ENCODE results near the gene PRKRIP1. TPM values are rescaled to one million over a fixed set of nuclear protein-coding genes. Genes with fewer than 3 reads are reported as not detected.
"Not testable (repeated sequence)": the region's sequence is repeated elsewhere in the genome, so short reads cannot be mapped to it uniquely, and the experiment has no call there.

PRKRIP1 gene
- total RNA-seq, 2 experiments from 2014 or later, result 26.8 to 28.1 TPM

- H3K27ac Mint-ChIP-seq; ATAC-seq; H3K27me3 Mint-ChIP-seq (ENCODE audit: low read depth); H3K4me3 Mint-ChIP-seq; CTCF ChIA-PET; DNase-seq; POLR2A ChIA-PET; H3K9me3 Mint-ChIP-seq (ENCODE audit: insufficient read depth); H3K4me1 Mint-ChIP-seq (ENCODE audit: low read depth): not testable (repeated sequence)
- H3K36me3 Mint-ChIP-seq (ENCODE audit: low read depth), result peaks cover 34% of the 10 kb centered on the region
Observed at GRCh38 chr7:102381696-102382425, 14.3 kb upstream of the PRKRIP1 start.

- POLR2A ChIA-PET, result interaction anchor here (0.6 kb wide), 1 partner anchor 74 kb away, joined by 3 read pairs; no protein-coding TSS in a partner anchor
- ATAC-seq (no peak), DNase-seq (no peak)
- Mint-ChIP-seq H3K36me3 (ENCODE audit: low read depth) (peaks cover 12% of the 10 kb centered on the region), H3K27me3 (ENCODE audit: low read depth) (no peaks in the 10 kb centered on the region), H3K9me3 (ENCODE audit: insufficient read depth) (no peaks in the 10 kb centered on the region), H3K4me1 (ENCODE audit: low read depth) (peaks cover 3% of the 10 kb centered on the region), H3K4me3 (no peak overlapping the region), H3K27ac (no peak overlapping the region)
- CTCF ChIA-PET, result no interaction called here
Observed at GRCh38 chr7:102387064-102387463, 9.1 kb upstream of the PRKRIP1 start.

GRCh38 chr7:102389810-102390209, 6.4 kb upstream of the PRKRIP1 start:
- H3K27me3 Mint-ChIP-seq (ENCODE audit: low read depth), result no peaks in the 10 kb centered on the region
- no peaks in the 10 kb centered on the region for H3K4me1 Mint-ChIP-seq (ENCODE audit: low read depth)
- H3K9me3 Mint-ChIP-seq (ENCODE audit: insufficient read depth), result no peaks in the 10 kb centered on the region
- peaks cover 14% of the 10 kb centered on the region for H3K36me3 Mint-ChIP-seq (ENCODE audit: low read depth)
- ATAC-seq, result no peak
- no peak overlapping the region for H3K27ac Mint-ChIP-seq
- CTCF ChIA-PET, result no interaction called here
- POLR2A ChIA-PET, result no interaction called here
- no peak for DNase-seq
- H3K4me3 Mint-ChIP-seq, result no peak overlapping the region

- Mint-ChIP-seq H3K9me3 (ENCODE audit: insufficient read depth) (no peaks in the 10 kb centered on the region), H3K4me3 (no peak overlapping the region), H3K36me3 (ENCODE audit: low read depth) (peaks cover 13% of the 10 kb centered on the region), H3K4me1 (ENCODE audit: low read depth) (peaks cover 5% of the 10 kb centered on the region), H3K27ac (no peak overlapping the region), H3K27me3 (ENCODE audit: low read depth) (no peaks in the 10 kb centered on the region)
- peak; percentile 79 for ATAC-seq
- DNase-seq, result peak; percentile 77
- ChIA-PET POLR2A (no interaction called here), CTCF (interaction anchor here (0.6 to 3.4 kb wide), 9 partner anchors 10 to 112 kb away, joined by 3 to 20 read pairs (median 4); no protein-coding TSS in a partner anchor)
Observed at GRCh38 chr7:102390697-102391484, 5.3 kb upstream of the PRKRIP1 start.

- ChIA-PET CTCF (interaction anchor here (1.1 to 3.4 kb wide), 6 partner anchors 12 to 114 kb away, joined by 3 to 20 read pairs (median 4); no protein-coding TSS in a partner anchor), POLR2A (no interaction called here)
- DNase-seq, result no peak
- no peaks in the 10 kb centered on the region for H3K9me3 Mint-ChIP-seq (ENCODE audit: insufficient read depth)
- peaks cover 16% of the 10 kb centered on the region for H3K36me3 Mint-ChIP-seq (ENCODE audit: low read depth)
- no peak overlapping the region for H3K4me3 Mint-ChIP-seq
- no peaks in the 10 kb centered on the region for H3K27me3 Mint-ChIP-seq (ENCODE audit: low read depth)
- no peak overlapping the region for H3K27ac Mint-ChIP-seq
- peaks cover 14% of the 10 kb centered on the region for H3K4me1 Mint-ChIP-seq (ENCODE audit: low read depth)
- no peak for ATAC-seq
Observed at GRCh38 chr7:102392330-102392729, 3.8 kb upstream of the PRKRIP1 start.

- Mint-ChIP-seq H3K4me3 (no peak overlapping the region), H3K27ac (no peak overlapping the region), H3K9me3 (ENCODE audit: insufficient read depth) (no peaks in the 10 kb centered on the region), H3K27me3 (ENCODE audit: low read depth) (no peaks in the 10 kb centered on the region), H3K36me3 (ENCODE audit: low read depth) (peaks cover 21% of the 10 kb centered on the region), H3K4me1 (ENCODE audit: low read depth) (peaks cover 18% of the 10 kb centered on the region)
- DNase-seq (no peak), ATAC-seq (no peak)
- ChIA-PET CTCF (interaction anchor here (1.8 to 3.4 kb wide), 2 partner anchors 11 to 115 kb away, joined by 5 to 20 read pairs; no protein-coding TSS in a partner anchor), POLR2A (no interaction called here)
Observed at GRCh38 chr7:102393467-102393866, 2.7 kb upstream of the PRKRIP1 start.

- H3K9me3 Mint-ChIP-seq (ENCODE audit: insufficient read depth), result no peaks in the 10 kb centered on the region
- H3K36me3 Mint-ChIP-seq (ENCODE audit: low read depth), result peaks cover 33% of the 10 kb centered on the region
- ChIA-PET POLR2A (interaction anchor here (0.6 to 1.8 kb wide), 9 partner anchors 15 to 117 kb away, joined by 3 to 7 read pairs (median 5); no protein-coding TSS in a partner anchor), CTCF (interaction anchor here (1.4 to 2.5 kb wide), 3 partner anchors 9 to 20 kb away, joined by 4 to 9 read pairs (median 5); no protein-coding TSS in a partner anchor)
- H3K27me3 Mint-ChIP-seq (ENCODE audit: low read depth), result no peaks in the 10 kb centered on the region
- peaks cover 18% of the 10 kb centered on the region for H3K4me1 Mint-ChIP-seq (ENCODE audit: low read depth)
- H3K27ac Mint-ChIP-seq, result peak overlapping the region; percentile 92
- peak overlapping the region; percentile 97 for H3K4me3 Mint-ChIP-seq
- no peak for DNase-seq
- no peak for ATAC-seq
Observed at GRCh38 chr7:102395592-102395872, 631 bp upstream of the PRKRIP1 start.

- DNase-seq (no peak), ATAC-seq (no peak)
- Mint-ChIP-seq H3K4me1 (ENCODE audit: low read depth) (peaks cover 18% of the 10 kb centered on the region), H3K27me3 (ENCODE audit: low read depth) (no peaks in the 10 kb centered on the region), H3K27ac (peak overlapping the region; percentile 92), H3K9me3 (ENCODE audit: insufficient read depth) (no peaks in the 10 kb centered on the region), H3K4me3 (peak overlapping the region; percentile 97), H3K36me3 (ENCODE audit: low read depth) (peaks cover 37% of the 10 kb centered on the region)
- ChIA-PET POLR2A (interaction anchor here (0.6 to 1.8 kb wide), 5 partner anchors 14 to 118 kb away, joined by 3 to 7 read pairs (median 5); no protein-coding TSS in a partner anchor), CTCF (interaction anchor here (1.3 to 2.5 kb wide), 5 partner anchors 8 to 71 kb away, joined by 4 to 9 read pairs (median 5); no protein-coding TSS in a partner anchor)
Observed at GRCh38 chr7:102396710-102397019, 502 bp downstream of the PRKRIP1 start.

GRCh38 chr7:102398543-102398942, 2.4 kb downstream of the PRKRIP1 start:
- no peak for ATAC-seq
- Mint-ChIP-seq H3K36me3 (ENCODE audit: low read depth) (peaks cover 41% of the 10 kb centered on the region), H3K27ac (no peak overlapping the region), H3K9me3 (ENCODE audit: insufficient read depth) (no peaks in the 10 kb centered on the region), H3K27me3 (ENCODE audit: low read depth) (no peaks in the 10 kb centered on the region), H3K4me1 (ENCODE audit: low read depth) (peaks cover 18% of the 10 kb centered on the region), H3K4me3 (no peak overlapping the region)
- no peak for DNase-seq
- ChIA-PET POLR2A (no interaction called here), CTCF (interaction anchor here (1.1 to 2.0 kb wide), 2 partner anchors 12 to 27 kb away, joined by 4 to 8 read pairs; no protein-coding TSS in a partner anchor)

GRCh38 chr7:102400360-102400759, 4.2 kb downstream of the PRKRIP1 start:
- no peak overlapping the region for H3K27ac Mint-ChIP-seq
- ATAC-seq (no peak), DNase-seq (no peak)
- CTCF ChIA-PET, result interaction anchor here (0.7 to 1.3 kb wide), 2 partner anchors 9 to 50 kb away, joined by 3 to 4 read pairs; no protein-coding TSS in a partner anchor
- no peaks in the 10 kb centered on the region for H3K27me3 Mint-ChIP-seq (ENCODE audit: low read depth)
- H3K36me3 Mint-ChIP-seq (ENCODE audit: low read depth), result peaks cover 50% of the 10 kb centered on the region
- peaks cover 24% of the 10 kb centered on the region for H3K4me1 Mint-ChIP-seq (ENCODE audit: low read depth)
- H3K4me3 Mint-ChIP-seq, result no peak overlapping the region
- POLR2A ChIA-PET, result no interaction called here
- H3K9me3 Mint-ChIP-seq (ENCODE audit: insufficient read depth), result no peaks in the 10 kb centered on the region

- H3K4me1 Mint-ChIP-seq (ENCODE audit: low read depth), result peaks cover 14% of the 10 kb centered on the region
- POLR2A ChIA-PET, result interaction anchor here (0.6 kb wide), 1 partner anchor 23 kb away, joined by 7 read pairs; no protein-coding TSS in a partner anchor
- no peak for DNase-seq
- CTCF ChIA-PET, result interaction anchor here (1.0 to 3.5 kb wide), 6 partner anchors 10 to 51 kb away, joined by 4 to 33 read pairs (median 5); partner anchors contain the start of gene ORAI2
- no peaks in the 10 kb centered on the region for H3K27me3 Mint-ChIP-seq (ENCODE audit: low read depth)
- no peak overlapping the region for H3K27ac Mint-ChIP-seq
- H3K9me3 Mint-ChIP-seq (ENCODE audit: insufficient read depth), result no peaks in the 10 kb centered on the region
- peaks cover 62% of the 10 kb centered on the region for H3K36me3 Mint-ChIP-seq (ENCODE audit: low read depth)
- no peak for ATAC-seq
- H3K4me3 Mint-ChIP-seq, result no peak overlapping the region
Observed at GRCh38 chr7:102403563-102403962, 7.4 kb downstream of the PRKRIP1 start.

Data from activated CD8-positive, alpha-beta T cell treated with anti-CD3 and anti-CD28 coated beads, Interleukin-2, amount 10 ng/mL, durations not matched to agents 7 days and 5 days (primary cell).